SH-SY5Y (cell line): ENCODE data around the gene ETV1.

ENCODE experiments used
- GATA2 ChIP-seq: IDR thresholded peaks from 2 replicates; pipeline ENCODE4 v1.6.1; 2011; ENCODE audit warnings: mild to moderate bottlenecking, low read depth, low read length
- GATA3 ChIP-seq: IDR thresholded peaks from 2 replicates; pipeline ENCODE4 v1.6.1; 2011; ENCODE audit warnings: low read depth, mild to moderate bottlenecking, low read length, moderate library complexity

ETV1 gene

DNA sequence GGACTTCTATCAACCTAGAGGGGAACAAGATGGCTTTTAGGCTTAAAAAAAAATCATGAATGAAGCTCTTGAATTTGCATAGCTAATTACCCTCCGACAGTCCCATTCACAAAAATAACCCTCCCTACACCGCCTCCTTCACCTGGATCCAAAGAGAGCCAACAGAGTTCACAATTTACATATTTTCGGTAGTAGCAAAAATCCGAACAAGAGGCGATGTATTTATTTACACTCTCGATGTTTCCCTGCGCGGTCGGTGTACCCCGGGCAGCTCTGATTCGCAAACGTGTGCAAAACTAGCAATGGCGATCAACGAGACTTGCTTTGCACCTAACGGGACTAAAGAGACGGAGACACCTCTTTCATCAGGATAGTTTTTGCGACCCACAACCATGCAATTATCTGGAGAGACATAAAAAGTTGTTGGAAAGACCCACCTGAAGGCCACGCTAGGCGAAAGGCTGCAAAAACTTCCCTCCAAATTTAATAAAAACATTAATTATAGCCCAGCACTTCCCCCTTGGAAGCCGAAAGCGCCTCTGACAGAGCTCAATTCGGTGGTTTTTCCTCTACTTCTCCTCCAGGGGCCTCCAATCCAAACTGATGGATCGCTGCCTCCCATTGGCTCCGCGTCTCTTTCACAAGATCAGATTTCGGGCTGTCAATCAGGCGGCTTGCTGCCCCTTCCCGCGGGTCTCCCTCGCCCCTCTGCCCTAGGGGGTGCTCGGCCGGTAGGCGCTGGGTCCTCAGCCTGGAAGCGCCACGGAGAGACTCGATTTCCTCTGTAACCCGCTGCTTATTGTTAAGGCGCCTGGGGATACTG lies at the start of gene ETV1:
Gene ETV1, minus strand, starts transcription at position 541 of the 823 bp plus-strand sequence. CDS start 614 bp downstream, outside the sequence.
- TF ChIP-seq GATA3 (no peak), GATA2 (peak; percentile 68)

DNA sequence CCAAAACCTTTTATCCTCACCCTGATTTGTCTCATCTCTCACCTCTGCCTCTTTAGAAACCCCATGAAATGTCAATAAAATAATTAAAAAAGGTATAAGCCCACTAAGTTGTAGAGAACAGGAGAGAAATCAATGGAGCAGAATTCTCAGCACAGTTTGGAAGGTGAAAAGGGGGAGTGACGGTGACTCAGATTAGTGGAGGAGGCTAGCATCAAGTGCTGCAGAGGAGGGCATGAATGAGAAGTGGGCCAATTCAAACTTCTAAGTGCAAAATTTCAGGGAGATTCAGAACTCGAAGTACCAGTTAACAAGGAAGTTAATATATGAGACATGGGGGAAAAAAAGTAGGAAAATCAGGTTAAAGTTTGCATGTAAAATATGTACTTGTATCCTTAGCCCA lies 34.9 kb upstream of the ETV1 start:
- no peak for TF ChIP-seq GATA3
- no peak for TF ChIP-seq GATA2

GRCh38 chr7:14023838-14024237 lies 34.4 kb upstream of the ETV1 start:
- TF ChIP-seq GATA3 (no peak), GATA2 (no peak)

DNA sequence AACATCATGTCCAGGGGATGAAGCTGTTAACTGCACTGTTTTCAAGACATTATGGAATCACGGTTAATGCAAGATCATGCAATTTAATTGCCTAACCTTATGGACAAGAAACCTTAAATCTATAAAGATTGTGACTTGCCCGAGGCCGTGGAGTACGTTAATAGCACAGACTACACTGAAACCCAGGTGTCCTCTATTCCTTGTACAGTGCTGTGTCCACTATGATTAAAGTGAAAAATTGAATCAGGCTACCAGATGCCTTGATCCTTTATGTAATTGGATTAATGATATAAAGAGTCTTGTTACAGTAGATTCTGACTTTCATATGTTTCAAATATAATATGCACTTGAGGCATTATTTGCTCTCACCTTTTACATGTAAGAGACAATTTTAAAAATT lies 33.9 kb upstream of the ETV1 start:
- TF ChIP-seq GATA3 = no peak
- no peak for TF ChIP-seq GATA2

DNA sequence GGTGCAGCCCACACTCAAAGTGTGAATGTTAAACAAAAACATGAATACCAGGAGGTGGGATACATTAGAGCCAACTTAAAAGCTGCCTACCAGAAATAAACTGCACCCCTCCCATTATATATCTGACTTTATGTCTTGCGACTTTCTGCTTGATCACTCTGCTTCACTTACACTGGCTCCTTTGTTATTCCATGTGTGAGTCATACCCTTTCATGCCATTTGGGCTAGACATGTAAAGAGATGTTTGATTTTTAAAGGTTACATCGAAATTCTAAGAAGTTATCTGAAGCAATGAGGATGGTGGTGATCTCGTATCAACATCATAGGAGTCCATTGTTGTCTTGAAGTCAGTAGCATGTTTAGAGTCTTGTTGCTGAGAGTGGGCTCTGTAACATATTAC lies 31.6 kb upstream of the ETV1 start:
- TF ChIP-seq GATA2 (no peak), GATA3 (no peak)

GRCh38 chr7:14020339-14020900 lies 31.0 kb upstream of the ETV1 start:
- TF ChIP-seq GATA3 (no peak), GATA2 (no peak)

DNA sequence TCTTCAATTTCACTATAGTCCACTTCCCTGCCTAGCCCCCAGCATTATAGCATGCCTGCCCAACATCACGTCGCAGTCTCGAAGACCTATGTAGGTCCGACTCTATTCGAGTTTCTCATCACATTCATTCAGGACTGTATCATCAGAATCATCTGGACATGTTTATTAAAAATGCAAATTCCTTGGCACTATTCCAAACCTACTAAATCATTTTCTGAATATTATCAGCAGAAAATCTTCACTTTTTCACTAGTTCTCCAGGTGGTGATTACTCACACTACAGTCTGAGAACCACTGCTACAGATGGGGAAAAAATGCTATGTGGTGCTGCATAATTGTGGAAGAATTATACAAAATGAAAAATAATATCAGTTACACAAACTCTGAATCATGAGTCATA lies 29.3 kb upstream of the ETV1 start:
- TF ChIP-seq GATA2 (no peak), GATA3 (no peak)

DNA sequence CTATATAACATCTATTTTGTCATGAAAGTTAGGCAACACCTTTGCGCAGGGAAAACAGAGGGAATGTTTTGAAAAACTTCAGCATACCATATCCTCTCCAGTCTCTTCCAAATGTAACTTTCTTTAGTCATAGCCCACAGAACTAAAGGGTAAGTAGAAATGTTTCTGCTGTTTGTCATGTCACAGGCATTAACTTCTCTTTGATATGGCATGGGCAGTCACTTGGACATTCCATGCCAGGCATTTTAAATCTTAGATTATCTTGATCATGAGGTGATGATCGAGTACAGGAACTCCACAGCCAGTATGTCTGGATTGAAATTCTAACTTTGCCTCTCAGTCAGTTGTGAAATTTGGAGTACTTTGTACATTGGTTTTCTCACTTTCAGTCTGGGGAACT lies 27.5 kb upstream of the ETV1 start:
- TF ChIP-seq GATA2 = no peak
- TF ChIP-seq GATA3 = no peak

- TF ChIP-seq GATA2 (no peak), GATA3 (no peak)
Measured at GRCh38 chr7:14013898-14014297, 24.4 kb upstream of the ETV1 start.

DNA sequence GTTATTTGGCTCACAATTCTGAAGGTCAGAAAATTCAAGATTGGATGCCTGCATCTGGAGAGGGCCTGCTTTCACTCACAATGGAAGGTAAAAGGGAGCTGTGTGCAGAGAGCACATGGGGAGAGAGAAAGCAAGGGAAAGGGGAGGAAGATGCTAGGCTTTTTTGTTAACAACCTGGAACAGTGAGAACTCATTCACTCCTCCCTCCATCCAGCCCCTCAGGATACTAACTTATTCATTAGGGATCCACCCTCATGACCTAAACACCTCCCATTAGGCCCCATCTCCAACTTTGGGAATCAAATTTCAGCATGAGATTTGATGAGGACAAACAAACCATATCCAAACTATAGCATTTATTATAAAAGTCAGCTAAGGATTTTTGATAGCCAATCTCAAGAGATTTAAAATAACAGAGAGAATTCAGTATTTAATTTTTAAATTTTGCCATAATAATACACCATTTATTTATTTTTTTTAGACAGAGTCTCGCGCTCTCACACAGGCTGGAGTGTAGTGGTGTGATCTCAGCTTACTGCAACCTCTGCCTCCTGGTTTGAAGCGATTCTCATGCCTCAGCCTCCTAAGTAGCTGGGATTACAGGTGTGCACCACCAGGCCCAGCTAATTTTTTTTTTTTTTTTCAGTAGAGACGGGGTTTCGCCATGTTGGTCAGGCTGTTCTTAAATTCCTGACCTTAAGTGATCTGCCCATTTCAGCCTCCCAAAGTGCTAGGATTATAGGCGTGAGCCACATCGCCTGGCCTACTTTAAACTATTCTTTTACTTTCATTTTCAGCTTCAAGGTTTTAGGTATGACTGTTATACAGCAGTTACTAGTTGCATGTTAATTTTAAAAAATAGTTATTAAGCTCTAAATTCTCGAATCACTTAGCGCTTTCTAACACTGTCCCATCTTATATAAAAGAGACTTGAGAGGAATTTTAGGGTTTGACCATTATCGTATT lies 20.3 kb upstream of the ETV1 start:
- TF ChIP-seq GATA3 = no peak
- TF ChIP-seq GATA2 = no peak

GRCh38 chr7:14001139-14001538 lies 11.7 kb upstream of the ETV1 start:
- TF ChIP-seq GATA3 (no peak), GATA2 (no peak)

GRCh38 chr7:14000247-14000646 lies 10.8 kb upstream of the ETV1 start:
- no peak for TF ChIP-seq GATA3
- TF ChIP-seq GATA2 = no peak

DNA sequence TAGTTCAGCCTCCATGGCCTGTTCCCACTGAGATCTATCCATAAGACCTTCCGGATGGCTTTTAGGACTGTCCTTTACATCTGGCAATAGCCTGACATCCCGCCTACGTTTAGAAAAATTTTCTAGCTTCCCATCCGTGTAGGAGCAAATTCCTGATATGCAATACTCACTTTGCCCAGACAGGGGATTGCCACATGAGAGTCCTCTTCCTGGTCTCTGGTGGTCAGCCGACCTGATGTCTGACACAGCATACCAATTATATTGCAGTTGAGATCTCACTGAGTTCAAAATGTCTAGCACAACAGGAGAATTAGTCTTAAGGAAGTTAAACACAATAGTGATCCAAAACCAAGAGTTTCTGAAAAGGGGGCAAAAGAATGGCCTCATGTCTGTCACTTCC lies 9.4 kb upstream of the ETV1 start:
- TF ChIP-seq GATA2 = no peak
- no peak for TF ChIP-seq GATA3

- TF ChIP-seq GATA2 (no peak), GATA3 (no peak)
Measured at GRCh38 chr7:13992596-13992964, 3.1 kb upstream of the ETV1 start.
